ENCODE measurements around the gene FOSL1. TPM values are rescaled to one million over a fixed set of nuclear protein-coding genes. Genes with fewer than 3 reads are reported as not detected.

The FOSL1 gene
- total RNA-seq, 4 donors from 2014 or later = 2.9 to 3.9 TPM; not detected in 2

GRCh38 chr11:65847746-65848145 lies 52.4 kb downstream of the FOSL1 start:
- no peak overlapping the region for H3K27ac ChIP-seq

GRCh38 chr11:65844231-65844872 lies 55.8 kb downstream of the FOSL1 start:
- H3K27me3 ChIP-seq = no peaks in the 10 kb centered on the region
- no peaks in the 10 kb centered on the region for H3K9me3 ChIP-seq
- DNase-seq = no peak
- no peaks in the 10 kb centered on the region for H3K36me3 ChIP-seq
- H3K4me3 ChIP-seq = no peak overlapping the region
- intact Hi-C loops (cut with DNase I; ENCODE audit: low total_unique reads) = no loop called here
- H3K4me1 ChIP-seq = no peaks in the 10 kb centered on the region
- no peak overlapping the region for H3K27ac ChIP-seq
- TF ChIP-seq POLR2A (IDR thresholded peaks at IDR 0.05) = no peak
- no peak for TF ChIP-seq CTCF (IDR thresholded peaks at IDR 0.05)

More at GRCh38 chr11:65847746-65848145, 52.4 kb downstream of the FOSL1 start:
- no peak for DNase-seq
- Histone ChIP-seq H3K4me1 (no peaks in the 10 kb centered on the region), H3K4me3 (no peak overlapping the region), H3K9me3 (no peaks in the 10 kb centered on the region), H3K36me3 (no peaks in the 10 kb centered on the region), H3K27me3 (no peaks in the 10 kb centered on the region)
- no peak for TF ChIP-seq CTCF (IDR thresholded peaks at IDR 0.05)
- TF ChIP-seq POLR2A (IDR thresholded peaks at IDR 0.05) = no peak
- intact Hi-C loops (cut with DNase I; ENCODE audit: low total_unique reads) = no loop called here

GRCh38 chr11:65843811-65844210 lies 56.4 kb downstream of the FOSL1 start:
- Histone ChIP-seq H3K9me3 (no peaks in the 10 kb centered on the region), H3K4me1 (no peaks in the 10 kb centered on the region), H3K36me3 (no peaks in the 10 kb centered on the region), H3K27ac (no peak overlapping the region), H3K27me3 (no peaks in the 10 kb centered on the region), H3K4me3 (no peak overlapping the region)
- intact Hi-C loops (cut with DNase I; ENCODE audit: low total_unique reads) = no loop called here
- DNase-seq = no peak
- no peak for TF ChIP-seq CTCF (IDR thresholded peaks at IDR 0.05)
- no peak for TF ChIP-seq POLR2A (IDR thresholded peaks at IDR 0.05)

GRCh38 chr11:65842144-65842543 lies 58.0 kb downstream of the FOSL1 start:
- TF ChIP-seq CTCF (IDR thresholded peaks at IDR 0.05) = no peak
- TF ChIP-seq POLR2A (IDR thresholded peaks at IDR 0.05) = no peak
- Histone ChIP-seq H3K27ac (no peak overlapping the region), H3K27me3 (no peaks in the 10 kb centered on the region), H3K9me3 (no peaks in the 10 kb centered on the region), H3K36me3 (no peaks in the 10 kb centered on the region), H3K4me3 (no peak overlapping the region), H3K4me1 (no peaks in the 10 kb centered on the region)
- no peak for DNase-seq
- intact Hi-C loops (cut with DNase I; ENCODE audit: low total_unique reads) = no loop called here

Other genes starting within 250 kb of the FOSL1 start
- 10 to 100 TPM in 3 of 4 donors, 1 to 10 TPM in 1; 6.7 to 97.1 (median 36.5) TPM for gene RELA, start 237.5 kb downstream of the FOSL1 start, total RNA-seq
- gene KAT5, start 188.1 kb downstream of the FOSL1 start, total RNA-seq = 100 to 1,000 TPM in 2 of 4 donors, 10 to 100 TPM in 2; 37.1 to 113 (median 81.5) TPM
- gene RNASEH2C, start 179.6 kb downstream of the FOSL1 start, total RNA-seq = 100 to 1,000 TPM in 1 of 4 donors, 10 to 100 TPM in 3; 35.2 to 107 (median 65.4) TPM
- gene AP5B1, start 119.4 kb downstream of the FOSL1 start, total RNA-seq = 10 to 100 TPM in 1 of 4 donors, 1 to 10 TPM in 3; 2.4 to 17.1 (median 5.7) TPM
- 1 to 10 TPM in 1 of 4 donors, not detected in 3; 1.0 TPM for gene OVOL1, start 113.3 kb downstream of the FOSL1 start, total RNA-seq
- gene SNX32, start 66.4 kb downstream of the FOSL1 start, total RNA-seq = 1 to 10 TPM in 1 of 4 donors, under 1 TPM in 1, not detected in 2; 0.58 to 2.6 TPM
- 100 to 1,000 TPM; 227 to 514 (median 399) TPM for gene CFL1, start 42.2 kb downstream of the FOSL1 start, total RNA-seq
- 100 to 1,000 TPM in 1 of 4 donors, 10 to 100 TPM in 3; 28.8 to 108 (median 75.0) TPM for gene MUS81, start 40.0 kb downstream of the FOSL1 start, total RNA-seq
- gene EFEMP2, start 27.6 kb downstream of the FOSL1 start, total RNA-seq = 100 to 1,000 TPM in 1 of 4 donors, 10 to 100 TPM in 3; 56.1 to 165 (median 87.3) TPM
- 1 to 10 TPM in 1 of 4 donors, under 1 TPM in 1, not detected in 2; 0.62 to 3.6 TPM for gene CTSW, start 20.6 kb downstream of the FOSL1 start, total RNA-seq
- gene FIBP, start 11.9 kb downstream of the FOSL1 start, total RNA-seq = 100 to 1,000 TPM in 1 of 4 donors, 10 to 100 TPM in 3; 39.7 to 239 (median 52.2) TPM
- 100 to 1,000 TPM in 1 of 4 donors, 10 to 100 TPM in 3; 22.3 to 141 (median 54.5) TPM for gene CCDC85B, start 9.7 kb downstream of the FOSL1 start, total RNA-seq
- gene C11orf68, start 18.7 kb upstream of the FOSL1 start, total RNA-seq = 10 to 100 TPM; 11.5 to 53.0 (median 29.7) TPM
- 10 to 100 TPM in 3 of 4 donors, 1 to 10 TPM in 1; 9.2 to 83.0 (median 60.6) TPM for gene DRAP1, start 19.0 kb upstream of the FOSL1 start, total RNA-seq
- not detected for gene TSGA10IP, start 45.1 kb upstream of the FOSL1 start, total RNA-seq
- gene SART1, start 61.3 kb upstream of the FOSL1 start, total RNA-seq = 10 to 100 TPM; 10.3 to 77.9 (median 30.5) TPM
- 10 to 100 TPM; 15.6 to 38.2 (median 33.1) TPM for gene EIF1AD, start 101.8 kb upstream of the FOSL1 start, total RNA-seq
- 100 to 1,000 TPM in 2 of 4 donors, 10 to 100 TPM in 1, 1 to 10 TPM in 1; 8.7 to 136 (median 76.6) TPM for gene BANF1, start 102.1 kb upstream of the FOSL1 start, total RNA-seq
- under 1 TPM in 1 of 4 donors, not detected in 3; 0.59 TPM for gene CST6, start 111.6 kb upstream of the FOSL1 start, total RNA-seq
- gene CATSPER1, start 126.1 kb upstream of the FOSL1 start, total RNA-seq = under 1 TPM in 1 of 4 donors, not detected in 3; 0.26 TPM
- gene GAL3ST3, start 148.8 kb upstream of the FOSL1 start, total RNA-seq = 1 to 10 TPM in 2 of 4 donors, under 1 TPM in 1, not detected in 1; 0.26 to 2.1 (median 1.9) TPM
- gene SF3B2, start 152.0 kb upstream of the FOSL1 start, total RNA-seq = 100 to 1,000 TPM in 2 of 4 donors, 10 to 100 TPM in 2; 59.9 to 195 (median 106) TPM
- gene PACS1, start 169.9 kb upstream of the FOSL1 start, total RNA-seq = 10 to 100 TPM in 3 of 4 donors, 1 to 10 TPM in 1; 2.9 to 79.2 (median 57.2) TPM